MM.1S (cell line): ENCODE measurements around the gene CTNNAL1.

Experiments
- DNase-seq: peaks from one replicate; pipeline ENCODE4 v3.0.0-alpha.2; 2015
- H2AFZ ChIP-seq: fragments of 300-600 bp; sonication (generic); 2 replicates; pipeline ENCODE4 v1.6.0; 2016; ENCODE audit warnings: antibody characterized with exemption, low read length
- H3F3A ChIP-seq: fragments of 300-600 bp; sonication (generic); 2 replicates; pipeline ENCODE4 v1.6.1; 2016; ENCODE audit warnings: mild to moderate bottlenecking, antibody characterized with exemption, low read length, moderate library complexity, mixed read lengths; ENCODE audit not compliant: insufficient read depth
- H3K27ac ChIP-seq: fragments of 300-600 bp; sonication (generic); 2 replicates; pipeline ENCODE4 v1.5.1; 2016; ENCODE audit warnings: mild to moderate bottlenecking, low read length
- H3K27me3 ChIP-seq: fragments of 300-600 bp; sonication (generic); replicated peaks from 2 replicates; pipeline ENCODE4 v1.6.0; 2016; ENCODE audit warnings: low read length; ENCODE audit not compliant: insufficient read depth
- H3K36me3 ChIP-seq: fragments of 300-600 bp; sonication (generic); replicated peaks from 2 replicates; pipeline ENCODE4 v1.6.1; 2016; ENCODE audit warnings: mild to moderate bottlenecking, low read length, mixed read lengths; ENCODE audit not compliant: insufficient read depth
- H3K4me1 ChIP-seq: fragments of 300-600 bp; sonication (generic); 2 replicates; pipeline ENCODE4 v1.6.1; 2016; ENCODE audit warnings: low read length, mixed read lengths
- H3K4me2 ChIP-seq: fragments of 300-600 bp; sonication (generic); 2 replicates; pipeline ENCODE4 v1.6.0; 2016; ENCODE audit warnings: low read depth, low read length
- H3K4me3 ChIP-seq: fragments of 300-600 bp; sonication (generic); 2 replicates; pipeline ENCODE4 v1.5.1; 2016; ENCODE audit warnings: low read length, mixed read lengths
- H3K79me2 ChIP-seq: fragments of 300-600 bp; sonication (generic); 2 replicates; pipeline ENCODE4 v1.6.1; 2016; ENCODE audit warnings: mixed run types, low read length, mixed read lengths
- H3K9ac ChIP-seq: fragments of 300-600 bp; sonication (generic); 2 replicates; pipeline ENCODE4 v1.6.1; 2016; ENCODE audit warnings: low read length, mixed read lengths
- H3K9me2 ChIP-seq: fragments of 300-600 bp; sonication (generic); replicated peaks from 2 replicates; pipeline ENCODE4 v1.6.1; 2016; ENCODE audit warnings: mild to moderate bottlenecking, low read length, mixed read lengths; ENCODE audit not compliant: insufficient read depth
- H3K9me3 ChIP-seq: fragments of 300-600 bp; sonication (generic); replicated peaks from 2 replicates; pipeline ENCODE4 v1.6.1; 2016; ENCODE audit warnings: mild to moderate bottlenecking, low read length, mixed read lengths; ENCODE audit not compliant: insufficient read depth
- H4K20me1 ChIP-seq: fragments of 300-600 bp; sonication (generic); 2 replicates; pipeline ENCODE4 v1.6.1; 2016; ENCODE audit warnings: mild to moderate bottlenecking, low read length, moderate library complexity, mixed read lengths; ENCODE audit not compliant: insufficient read depth
- EZH2 ChIP-seq: fragments of 300-600 bp; sonication (generic); optimal IDR thresholded peaks from 2 replicates; pipeline ENCODE3; 2017; ENCODE audit warnings: low read depth, mild to moderate bottlenecking, antibody characterized with exemption, low read length, mixed read lengths
- EZH2phosphoT487 ChIP-seq: fragments of 300-600 bp; sonication (generic); IDR thresholded peaks from 2 replicates; pipeline ENCODE4 v1.6.1; 2018; ENCODE audit warnings: antibody characterized with exemption, low read length
- TF ChIP-seq, protein P1 (sequence below): fragments of 300-600 bp; sonication (generic); IDR thresholded peaks from 2 replicates; pipeline ENCODE4 v1.5.1; 2016; ENCODE audit warnings: antibody characterized with exemption, low read length, mixed read lengths

CTNNAL1 gene

DNA sequence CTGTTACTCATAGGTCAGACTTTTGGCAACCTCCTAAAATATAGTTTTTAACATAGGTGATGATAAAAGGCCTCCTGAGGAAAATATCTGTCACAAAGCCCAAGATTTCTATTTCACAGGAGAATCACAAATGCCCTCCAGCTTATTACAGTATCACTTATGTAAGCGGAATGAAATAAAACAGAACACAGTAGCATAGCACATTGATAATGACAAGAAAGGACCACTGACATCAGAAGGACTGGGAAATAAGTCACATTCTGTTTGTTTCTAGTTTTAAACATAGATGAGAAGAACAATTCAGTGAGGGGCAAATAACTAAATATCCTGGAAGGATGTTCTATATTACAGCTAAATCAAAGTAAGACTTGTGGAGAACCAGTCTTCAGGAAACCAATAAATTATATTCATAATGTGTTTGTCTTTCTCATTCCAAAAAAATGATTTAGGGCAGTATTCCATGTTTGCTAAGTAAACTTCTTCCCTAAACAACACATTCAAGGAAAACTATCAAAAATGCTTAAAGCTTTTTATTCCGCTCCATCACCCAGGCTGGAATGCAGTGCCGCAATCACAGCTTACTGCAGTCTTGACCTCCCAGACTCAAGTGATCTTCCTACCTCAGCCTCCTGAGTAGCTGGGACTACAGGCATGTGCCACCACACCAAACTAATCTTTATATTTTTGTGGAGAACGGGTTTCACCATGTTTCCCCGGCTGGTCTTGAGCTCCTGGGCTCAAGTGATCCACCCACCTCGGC, 20.8 kb upstream of the CTNNAL1 start:
- no peaks in the 10 kb centered on the region for H4K20me1 ChIP-seq
- H3K9ac ChIP-seq = no peak overlapping the region
- H3K9me2 ChIP-seq = no peaks in the 10 kb centered on the region
- TF ChIP-seq, protein P1, sequence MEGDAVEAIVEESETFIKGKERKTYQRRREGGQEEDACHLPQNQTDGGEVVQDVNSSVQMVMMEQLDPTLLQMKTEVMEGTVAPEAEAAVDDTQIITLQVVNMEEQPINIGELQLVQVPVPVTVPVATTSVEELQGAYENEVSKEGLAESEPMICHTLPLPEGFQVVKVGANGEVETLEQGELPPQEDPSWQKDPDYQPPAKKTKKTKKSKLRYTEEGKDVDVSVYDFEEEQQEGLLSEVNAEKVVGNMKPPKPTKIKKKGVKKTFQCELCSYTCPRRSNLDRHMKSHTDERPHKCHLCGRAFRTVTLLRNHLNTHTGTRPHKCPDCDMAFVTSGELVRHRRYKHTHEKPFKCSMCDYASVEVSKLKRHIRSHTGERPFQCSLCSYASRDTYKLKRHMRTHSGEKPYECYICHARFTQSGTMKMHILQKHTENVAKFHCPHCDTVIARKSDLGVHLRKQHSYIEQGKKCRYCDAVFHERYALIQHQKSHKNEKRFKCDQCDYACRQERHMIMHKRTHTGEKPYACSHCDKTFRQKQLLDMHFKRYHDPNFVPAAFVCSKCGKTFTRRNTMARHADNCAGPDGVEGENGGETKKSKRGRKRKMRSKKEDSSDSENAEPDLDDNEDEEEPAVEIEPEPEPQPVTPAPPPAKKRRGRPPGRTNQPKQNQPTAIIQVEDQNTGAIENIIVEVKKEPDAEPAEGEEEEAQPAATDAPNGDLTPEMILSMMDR = no peak
- TF ChIP-seq EZH2 (no peak), EZH2phosphoT487 (no peak)
- H3K4me3 ChIP-seq = no peak overlapping the region
- H3F3A ChIP-seq = no peaks in the 10 kb centered on the region
- no peaks in the 10 kb centered on the region for H3K27me3 ChIP-seq
- no peaks in the 10 kb centered on the region for H3K4me1 ChIP-seq
- no peak for DNase-seq
- H3K9me3 ChIP-seq = no peaks in the 10 kb centered on the region
- H2AFZ ChIP-seq = no peak overlapping the region
- peaks cover 9% of the 10 kb centered on the region for H3K36me3 ChIP-seq
- no peak overlapping the region for H3K27ac ChIP-seq
- H3K4me2 ChIP-seq = no peak overlapping the region
- no peaks in the 10 kb centered on the region for H3K79me2 ChIP-seq

DNA sequence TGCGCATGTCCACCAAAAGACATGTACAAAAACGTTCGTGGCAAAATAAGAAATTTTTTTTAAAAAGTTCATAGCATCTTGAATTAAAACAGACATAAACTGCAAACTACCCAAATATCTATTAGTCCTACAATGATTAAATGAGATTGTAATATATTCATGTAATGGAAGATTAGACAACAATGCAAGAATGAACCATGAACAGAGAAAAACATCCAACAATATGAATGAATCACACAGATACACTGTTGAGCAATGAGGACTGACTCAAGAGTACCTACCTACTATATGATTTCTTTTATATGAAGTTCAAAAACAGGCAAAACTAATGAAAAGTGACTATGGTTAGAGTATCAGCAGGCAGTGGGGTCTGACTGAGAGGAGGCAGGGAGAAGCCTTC, 17.9 kb upstream of the CTNNAL1 start:
- Histone ChIP-seq H3K4me2 (no peak overlapping the region), H3K9ac (no peak overlapping the region), H3K79me2 (no peaks in the 10 kb centered on the region), H3K9me2 (no peaks in the 10 kb centered on the region), H4K20me1 (no peaks in the 10 kb centered on the region), H3K27me3 (no peaks in the 10 kb centered on the region), H3F3A (no peaks in the 10 kb centered on the region), H3K4me3 (no peak overlapping the region), H2AFZ (no peak overlapping the region), H3K9me3 (no peaks in the 10 kb centered on the region), H3K36me3 (peaks cover 7% of the 10 kb centered on the region), H3K4me1 (no peaks in the 10 kb centered on the region), H3K27ac (no peak overlapping the region)
- DNase-seq = no peak
- TF ChIP-seq EZH2 (no peak), EZH2phosphoT487 (no peak)
- TF ChIP-seq, protein P1 = no peak

DNA sequence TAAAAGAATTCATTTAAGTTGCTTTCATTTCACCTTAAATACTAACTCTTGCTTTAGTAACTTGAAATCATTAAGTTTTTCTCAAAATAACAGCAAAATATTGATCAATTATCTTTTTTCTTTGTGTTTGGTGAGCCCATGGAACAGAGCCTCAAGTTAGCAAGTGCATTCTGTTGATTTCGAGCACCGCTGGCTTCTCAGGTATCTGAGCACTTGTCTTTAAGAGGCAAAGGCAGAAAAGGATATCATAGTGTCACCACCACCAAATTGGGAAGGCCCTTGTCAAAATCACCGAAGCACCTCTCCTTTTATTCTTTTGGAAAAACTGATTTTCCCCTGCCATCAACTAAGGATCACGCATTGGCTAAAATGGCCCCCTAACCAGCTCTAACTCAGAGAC, 17.1 kb upstream of the CTNNAL1 start:
- Histone ChIP-seq H3K79me2 (no peaks in the 10 kb centered on the region), H3K9me3 (no peaks in the 10 kb centered on the region), H3K4me3 (no peak overlapping the region), H3K27ac (no peak overlapping the region), H3K27me3 (no peaks in the 10 kb centered on the region), H3K4me2 (no peak overlapping the region), H3K9ac (no peak overlapping the region), H3K9me2 (no peaks in the 10 kb centered on the region), H4K20me1 (no peaks in the 10 kb centered on the region), H2AFZ (no peak overlapping the region), H3K36me3 (peaks cover 4% of the 10 kb centered on the region; the same call in 1 of the 2 replicates), H3F3A (no peaks in the 10 kb centered on the region), H3K4me1 (no peaks in the 10 kb centered on the region)
- no peak for DNase-seq
- TF ChIP-seq, protein P1 = no peak
- TF ChIP-seq EZH2phosphoT487 (no peak), EZH2 (no peak)
